ENCODE results near the gene MRPL33. TPM values are rescaled to one million over a fixed set of nuclear protein-coding genes. Genes with fewer than 3 reads are reported as not detected.

MRPL33 gene
- total and polyA plus RNA-seq, 2 of the 13 experiments (the other 11 are each of a cell fraction or from before 2014, with no cell fraction given): 69.7 to 218 TPM

- peak; percentile 92 for TF ChIP-seq KDM4B (CRISPR knock-in tag; IDR thresholded peaks at IDR 0.05)
- TF ChIP-seq, protein P1, sequence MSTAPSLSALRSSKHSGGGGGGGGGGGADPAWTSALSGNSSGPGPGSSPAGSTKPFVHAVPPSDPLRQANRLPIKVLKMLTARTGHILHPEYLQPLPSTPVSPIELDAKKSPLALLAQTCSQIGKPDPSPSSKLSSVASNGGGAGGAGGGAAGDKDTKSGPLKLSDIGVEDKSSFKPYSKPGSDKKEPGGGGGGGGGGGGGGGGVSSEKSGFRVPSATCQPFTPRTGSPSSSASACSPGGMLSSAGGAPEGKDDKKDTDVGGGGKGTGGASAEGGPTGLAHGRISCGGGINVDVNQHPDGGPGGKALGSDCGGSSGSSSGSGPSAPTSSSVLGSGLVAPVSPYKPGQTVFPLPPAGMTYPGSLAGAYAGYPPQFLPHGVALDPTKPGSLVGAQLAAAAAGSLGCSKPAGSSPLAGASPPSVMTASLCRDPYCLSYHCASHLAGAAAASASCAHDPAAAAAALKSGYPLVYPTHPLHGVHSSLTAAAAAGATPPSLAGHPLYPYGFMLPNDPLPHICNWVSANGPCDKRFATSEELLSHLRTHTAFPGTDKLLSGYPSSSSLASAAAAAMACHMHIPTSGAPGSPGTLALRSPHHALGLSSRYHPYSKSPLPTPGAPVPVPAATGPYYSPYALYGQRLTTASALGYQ (CRISPR knock-in tag; IDR thresholded peaks at IDR 0.05): peak; percentile 59
- peak; percentile 91 for TF ChIP-seq ZNF510 (CRISPR knock-in tag; IDR thresholded peaks at IDR 0.05; ENCODE audit: low read depth)
- TF ChIP-seq SUZ12 (IDR thresholded peaks at IDR 0.05; ENCODE audit: low read depth, low read length): peak; percentile 35; the same call in 1 of the 2 replicates
- peak; percentile 96 for TF ChIP-seq AKAP8 (CRISPR knock-in tag; IDR thresholded peaks at IDR 0.05)
- peak; percentile 96 for TF ChIP-seq HOXA3 (CRISPR knock-in tag; IDR thresholded peaks at IDR 0.05)
- TF ChIP-seq ZNF512B (CRISPR knock-in tag; IDR thresholded peaks at IDR 0.05; ENCODE audit: borderline replicate concordance): no peak
- TF ChIP-seq RBM22 (optimal IDR thresholded peaks at IDR 0.05; ENCODE audit: low read length): peak; percentile 96
- peak; percentile 79; the same call in 1 of the 2 replicates for TF ChIP-seq ZNF768 (CRISPR knock-in tag; IDR thresholded peaks at IDR 0.05)
- TF ChIP-seq RFX1 (IDR thresholded peaks at IDR 0.05): no peak
Measured at GRCh38 chr2:27771548-27772335, at the start of gene MRPL33 (continued).
